GM12892 (cell line): ENCODE data around the gene CEP128.

Experiments used
- DNase-seq: peaks from one replicate; pipeline ENCODE4 v3.0.0; 2011; ENCODE audit not compliant: insufficient read length
- FAIRE-seq: peaks from 2 replicates; lab custom pipeline; 2011; peaks lifted over from hg19 to GRCh38; lab: Jason Lieb, UNC
- POLR2A ChIP-seq: IDR thresholded peaks from 2 replicates; pipeline ENCODE4 v1.6.1; 2011; ENCODE audit warnings: low read depth, low read length, control low read depth
- POLR2AphosphoS5 ChIP-seq: IDR thresholded peaks from 2 replicates; pipeline ENCODE4 v1.6.1; 2011; ENCODE audit warnings: low read depth, low read length, control low read depth
- TAF1 ChIP-seq: IDR thresholded peaks from 2 replicates; pipeline ENCODE4 v1.6.1; 2011; ENCODE audit warnings: low read depth, mild to moderate bottlenecking, control low read depth, low read length, borderline replicate concordance

Gene CEP128

GRCh38 chr14:80554139-80554538 is 387.4 kb downstream of the CEP128 start:
- no peak for FAIRE-seq
- TF ChIP-seq POLR2A = no peak
- TF ChIP-seq TAF1 = no peak
- no peak for TF ChIP-seq POLR2AphosphoS5
- no peak for DNase-seq

- no peak for TF ChIP-seq TAF1
- TF ChIP-seq POLR2A = no peak
- TF ChIP-seq POLR2AphosphoS5 = no peak
- FAIRE-seq (no peak), DNase-seq (no peak)
Measured at GRCh38 chr14:80549141-80549540, 392.4 kb downstream of the CEP128 start.

- DNase-seq (no peak), FAIRE-seq (no peak)
- TF ChIP-seq POLR2AphosphoS5 (no peak), TAF1 (no peak), POLR2A (no peak)
Measured at GRCh38 chr14:80545935-80546854, 395.3 kb downstream of the CEP128 start.

- TF ChIP-seq TAF1 = no peak
- TF ChIP-seq POLR2A = no peak
- no peak for TF ChIP-seq POLR2AphosphoS5
- DNase-seq (no peak), FAIRE-seq (no peak)
Measured at GRCh38 chr14:80544366-80544765, 397.2 kb downstream of the CEP128 start.

GRCh38 chr14:80543211-80543610 is 398.3 kb downstream of the CEP128 start:
- no peak for DNase-seq
- no peak for TF ChIP-seq TAF1
- TF ChIP-seq POLR2A = no peak
- no peak for TF ChIP-seq POLR2AphosphoS5
- FAIRE-seq = no peak

GRCh38 chr14:80538633-80539375 is 402.7 kb downstream of the CEP128 start:
- no peak for TF ChIP-seq POLR2AphosphoS5
- no peak for TF ChIP-seq POLR2A
- TF ChIP-seq TAF1 = no peak
- DNase-seq = no peak
- FAIRE-seq = no peak

- DNase-seq = no peak
- peak; percentile 58 for FAIRE-seq
Measured at GRCh38 chr14:80537626-80538025, 403.9 kb downstream of the CEP128 start.

GRCh38 chr14:80536456-80536855 is 405.1 kb downstream of the CEP128 start:
- no peak for FAIRE-seq
- DNase-seq = no peak
- TF ChIP-seq POLR2A (no peak), TAF1 (no peak), POLR2AphosphoS5 (no peak)

More at GRCh38 chr14:80537626-80538025, 403.9 kb downstream of the CEP128 start:
- TF ChIP-seq TAF1 (no peak), POLR2A (no peak), POLR2AphosphoS5 (no peak)

- no peak for FAIRE-seq
- no peak for TF ChIP-seq POLR2A
- no peak for TF ChIP-seq TAF1
- TF ChIP-seq POLR2AphosphoS5 = no peak
- no peak for DNase-seq
Measured at GRCh38 chr14:80535171-80535570, 406.4 kb downstream of the CEP128 start.

- DNase-seq = no peak
- TF ChIP-seq POLR2AphosphoS5 (no peak), POLR2A (no peak)
- no peak for FAIRE-seq
Measured at GRCh38 chr14:80523518-80524117, 417.9 kb downstream of the CEP128 start.

GRCh38 chr14:80522936-80523335 is 418.6 kb downstream of the CEP128 start:
- TF ChIP-seq TAF1 (no peak), POLR2A (no peak)
- FAIRE-seq (no peak), DNase-seq (no peak)
